CD14-positive monocyte (primary cell): ENCODE data around the gene PKD1L1. TPM values are rescaled to one million over a fixed set of nuclear protein-coding genes. Genes with fewer than 3 reads are reported as not detected.

Experiments used
- DNase-seq, 3 donors: peaks; one replicate each; pipeline ENCODE4 v3.0.0-alpha.2; 2011 to 2022
- H2AFZ ChIP-seq: 2 replicates; pipeline ENCODE4 v1.6.0; 2012; ENCODE audit warnings: mild to moderate bottlenecking, low read depth, low read length, inconsistent platforms; ENCODE audit not compliant: insufficient read depth, poor library complexity, severe bottlenecking
- H3K27ac ChIP-seq, 2 donors: 1 replicate in 1 of 2; 2 replicates in 1 of 2; pipeline ENCODE4 v1.5.1; 2012 to 2013; ENCODE audit warnings: low read length in 2 of 2, control low read depth in 1 of 2, inconsistent platforms in 1 of 2, low read depth in 1 of 2, mild to moderate bottlenecking in 1 of 2
- H3K27me3 ChIP-seq, 2 donors: one replicate each; pipeline versions ENCODE4 v1.6.0 to v1.6.1; 2011 to 2013; ENCODE audit warnings: low read length in 2 of 2; ENCODE audit not compliant: control insufficient read depth in 2 of 2, insufficient read depth in 2 of 2
- H3K36me3 ChIP-seq, 2 donors: replicated peaks in 1 of 2; 1 replicate in 1 of 2; 2 replicates in 1 of 2; pipeline versions ENCODE4 v1.5.1 to v1.6.1; 2012 to 2013; ENCODE audit warnings: low read length in 2 of 2, control low read depth in 1 of 2, inconsistent platforms in 1 of 2, mild to moderate bottlenecking in 1 of 2; ENCODE audit not compliant: insufficient read depth in 2 of 2, control insufficient read depth in 1 of 2
- H3K4me1 ChIP-seq, 2 donors: 1 replicate in 1 of 2; 2 replicates in 1 of 2; pipeline versions ENCODE4 v1.5.1 to v1.6.1; 2012 to 2013; ENCODE audit warnings: low read length in 2 of 2, control low read depth in 1 of 2, inconsistent platforms in 1 of 2, mild to moderate bottlenecking in 1 of 2, moderate library complexity in 1 of 2; ENCODE audit not compliant: insufficient read depth in 2 of 2, control insufficient read depth in 1 of 2
- H3K4me2 ChIP-seq: replicated peaks from 2 replicates; pipeline ENCODE3; 2012; ENCODE audit warnings: low read length, moderate library complexity, mild to moderate bottlenecking; ENCODE audit not compliant: poor library complexity, severe bottlenecking; ENCODE audit errors: extremely low read depth
- H3K4me3 ChIP-seq, 3 experiments: fragments of 200-600 bp in 1 of 3; sonication (generic) in 1 of 3; replicated peaks in 1 of 3; 1 replicate in 2 of 3; 2 replicates in 1 of 3; pipeline ENCODE4 v1.5.1; 2011 to 2013; ENCODE audit warnings: low read length in 3 of 3, mild to moderate bottlenecking in 3 of 3, control low read depth in 2 of 3, low read depth in 2 of 3, inconsistent platforms in 1 of 3, moderate library complexity in 1 of 3
- H3K79me2 ChIP-seq: 2 replicates; pipeline ENCODE4 v1.6.0; 2012; ENCODE audit warnings: mild to moderate bottlenecking, control low read depth, inconsistent platforms, low read length, moderate library complexity; ENCODE audit not compliant: insufficient read depth
- H3K9ac ChIP-seq: 2 replicates; pipeline ENCODE4 v1.6.0; 2017; ENCODE audit warnings: low read length, mild to moderate bottlenecking; ENCODE audit not compliant: insufficient read depth, poor library complexity, severe bottlenecking
- H3K9me3 ChIP-seq, 2 donors: replicated peaks in 1 of 2; 1 replicate in 1 of 2; 2 replicates in 1 of 2; pipeline versions ENCODE4 v1.5.1 to v1.6.1; 2012 to 2013; ENCODE audit warnings: low read length in 2 of 2, control low read depth in 1 of 2; ENCODE audit not compliant: control insufficient read depth in 1 of 2, insufficient read depth in 1 of 2
- H4K20me1 ChIP-seq: 2 replicates; pipeline ENCODE4 v1.6.0; 2012; ENCODE audit warnings: mild to moderate bottlenecking, low read length, control low read depth, moderate library complexity; ENCODE audit not compliant: insufficient read depth
- H3K27ac Mint-ChIP-seq, 7 donors: one replicate each; pipeline ENCODE4 v1.8.0; 2020; ENCODE audit warnings: mild to moderate bottlenecking in 7 of 7, mixed read lengths in 7 of 7, moderate library complexity in 6 of 7, inconsistent platforms in 2 of 7
- H3K27me3 Mint-ChIP-seq, 3 donors: one replicate each; pipeline ENCODE4 v1.8.0; 2021 to 2022; ENCODE audit warnings: low read depth in 3 of 3, mild to moderate bottlenecking in 3 of 3, mixed read lengths in 3 of 3, moderate library complexity in 3 of 3, inconsistent platforms in 1 of 3
- H3K36me3 Mint-ChIP-seq, 2 donors: one replicate each; pipeline ENCODE4 v1.8.0; 2020; ENCODE audit warnings: mixed read lengths in 2 of 2, inconsistent platforms in 1 of 2, mild to moderate bottlenecking in 1 of 2
- H3K4me1 Mint-ChIP-seq: one replicate; pipeline ENCODE4 v1.8.0; 2020; ENCODE audit warnings: mild to moderate bottlenecking, mixed read lengths
- H3K4me3 Mint-ChIP-seq, 2 donors: one replicate each; pipeline ENCODE4 v1.8.0; 2020; ENCODE audit warnings: mild to moderate bottlenecking in 2 of 2, mixed read lengths in 2 of 2, moderate library complexity in 1 of 2
- H3K9me3 Mint-ChIP-seq, 7 donors: one replicate each; pipeline ENCODE4 v1.8.0; 2020 to 2022; ENCODE audit warnings: mixed read lengths in 7 of 7, mild to moderate bottlenecking in 6 of 7, moderate library complexity in 6 of 7, inconsistent platforms in 2 of 7
- CTCF ChIP-seq: fragments of 200-600 bp; IDR thresholded peaks from one replicate; pipeline ENCODE4 v1.8.0; 2022; ENCODE audit warnings: antibody characterized with exemption, mild to moderate bottlenecking
- WGBS: methylation state at CpG from one replicate; pipeline ENCODE4 v1.1.5; 2013; ENCODE audit warnings: missing lambda C conversion rate; ENCODE audit not compliant: insufficient coverage; 5-methylcytosine and 5-hydroxymethylcytosine counted together
- intact Hi-C, 2 donors: fragments of 100-400 bp; cut with micrococcal nuclease; formaldehyde crosslinking; loops; one replicate each; pipeline versions ENCODE4 v1.15.0 to v1.15.1; 2023
- polyA plus RNA-seq, 3 donors: library from polyadenylated mRNA; depleted of rRNA in 1 of 3; unstranded in 2 of 3; stranded (reverse) in 1 of 3; fragments of 300-500 nt in 2 of 3; fragments of >200 nt in 1 of 3; fragmentation: Illumina TruSeq in 2 of 3; gene quantifications; 1 replicate in 2 of 3; 2 replicates in 1 of 3; pipeline ENCODE4 v1.2.3, GENCODE V29; 2012 to 2021

PKD1L1 gene
- polyA plus RNA-seq, 3 donors, result 0.19 TPM; not detected in 2

GRCh38 chr7:47777531-47778152 is 170.6 kb downstream of the PKD1L1 start:
- Mint-ChIP-seq H3K9me3 (peaks cover 0 to 3% (median 0%) of the 10 kb centered on the region in 7 donors), H3K27ac (peak overlapping the region in 1 of 7 donors; percentile 1), H3K4me1 (no peaks in the 10 kb centered on the region), H3K36me3 (no peaks in the 10 kb centered on the region), H3K27me3 (peaks cover 1 to 6% (median 2%) of the 10 kb centered on the region in 3 donors), H3K4me3 (no peak overlapping the region)
- H3K4me3 ChIP-seq, result no peak overlapping the region
- no peak for DNase-seq
- intact Hi-C loops, result no loop called here
- no peak for TF ChIP-seq CTCF
- no peaks in the 10 kb centered on the region for H3K9me3 ChIP-seq
- H3K4me1 ChIP-seq, result no peaks in the 10 kb centered on the region
- H3K27ac ChIP-seq, result no peak overlapping the region
- H3K9ac ChIP-seq, result no peak overlapping the region
- no peak overlapping the region for H3K4me2 ChIP-seq
- no peaks in the 10 kb centered on the region for H3K27me3 ChIP-seq
- H3K36me3 ChIP-seq, result no peaks in the 10 kb centered on the region
- no peaks in the 10 kb centered on the region for H4K20me1 ChIP-seq
- no peak overlapping the region for H2AFZ ChIP-seq
- no peaks in the 10 kb centered on the region for H3K79me2 ChIP-seq
- WGBS, result no CpG with 5 or more reads among the region's 1 CpG

GRCh38 chr7:47776335-47776734 is 171.9 kb downstream of the PKD1L1 start:
- H3K9me3 ChIP-seq, result no peaks in the 10 kb centered on the region
- H3K27me3 ChIP-seq, result no peaks in the 10 kb centered on the region
- H3K4me3 ChIP-seq, result no peak overlapping the region
- no peaks in the 10 kb centered on the region for H3K4me1 ChIP-seq
- intact Hi-C loops, result no loop called here
- H2AFZ ChIP-seq, result no peak overlapping the region
- WGBS, result no CpG with 5 or more reads among the region's 1 CpG
- no peak overlapping the region for H3K4me3 Mint-ChIP-seq
- DNase-seq, result no peak
- H3K27ac Mint-ChIP-seq, result no peak overlapping the region
- H3K27me3 Mint-ChIP-seq, result peaks cover 2 to 6% (median 5%) of the 10 kb centered on the region in 3 donors
- no peak for TF ChIP-seq CTCF
- H3K36me3 ChIP-seq, result no peaks in the 10 kb centered on the region
- H3K9ac ChIP-seq, result no peak overlapping the region
- H3K36me3 Mint-ChIP-seq, result no peaks in the 10 kb centered on the region
- no peaks in the 10 kb centered on the region for H3K4me1 Mint-ChIP-seq
- no peak overlapping the region for H3K27ac ChIP-seq
- no peaks in the 10 kb centered on the region for H3K79me2 ChIP-seq
- no peak overlapping the region for H3K4me2 ChIP-seq
- no peaks in the 10 kb centered on the region for H4K20me1 ChIP-seq
- H3K9me3 Mint-ChIP-seq, result peaks cover 0 to 3% (median 0%) of the 10 kb centered on the region in 7 donors
